K562 (cell line): ENCODE data around the gene WDR55. TPM values are rescaled to one million over a fixed set of nuclear protein-coding genes. Genes with fewer than 3 reads are reported as not detected.

Experiments used
- ATAC-seq: fragments of 200-7000 bp; cut with Tn5 transposase; 3 replicates; pipeline ENCODE4 v1.9.1; 2020; ENCODE audit warnings: moderate library complexity
- BruUV-seq: library from RNA; stranded (reverse); fragments of 400-500 nt; replicated peaks from 2 replicates; lab custom pipeline; 2021; lab: Mats Ljungman, UMichigan
- CTCF ChIA-PET: fragments of 300-600 bp; formaldehyde crosslinking; extraction: SDS; loops from one replicate; lab custom pipeline; 2021; ENCODE audit warnings: low intra/inter-chr PET ratio; lab: Yijun Ruan, JAX
- POLR2A ChIA-PET: fragments of 300-600, 350-650 bp; sonication (Branson Sonifier 250); formaldehyde crosslinking; extraction: SDS; loops from one replicate; lab custom pipeline; 2021; ENCODE audit warnings: antibody characterized with exemption, inconsistent platforms; lab: Yijun Ruan, JAX
- DNase-seq, 4 experiments: peaks; one replicate each; pipeline versions ENCODE4 v3.0.0 to v3.0.0-alpha.2; 2011 to 2018; ENCODE audit warnings: low spot score in 3 of 4, mixed read lengths in 3 of 4; ENCODE audit errors: extremely low read depth in 1 of 4
- FAIRE-seq: peaks from 2 replicates; lab custom pipeline; 2011; peaks lifted over from hg19 to GRCh38; lab: Jason Lieb, UNC
- H2AFZ ChIP-seq: 2 replicates; pipeline ENCODE4 v1.6.0; 2011; ENCODE audit warnings: low read depth, low read length, control low read depth, inconsistent platforms
- H3K27ac ChIP-seq: fragments of 200-600 bp; 3 replicates; pipeline ENCODE4 v1.8.0; 2011; ENCODE audit warnings: low read depth, mild to moderate bottlenecking, control low read depth, inconsistent platforms, low read length, moderate library complexity, mixed read lengths; ENCODE audit errors: extremely low read depth
- H3K27me3 ChIP-seq, 2 experiments: fragments of 300-600 bp in 1 of 2; 2 replicates in 1 of 2; 3 replicates in 1 of 2; pipeline versions ENCODE4 v1.6.0 to v1.8.0; 2011; ENCODE audit warnings: inconsistent platforms in 2 of 2, low read length in 2 of 2, mild to moderate bottlenecking in 1 of 2, mixed read lengths in 1 of 2, moderate library complexity in 1 of 2; ENCODE audit not compliant: control insufficient read depth in 2 of 2, insufficient read depth in 2 of 2
- H3K36me3 ChIP-seq: fragments of 300-600 bp; 3 replicates; pipeline ENCODE4 v1.8.0; 2011; ENCODE audit warnings: mild to moderate bottlenecking, low read length, inconsistent platforms; ENCODE audit not compliant: control insufficient read depth, insufficient read depth
- H3K4me1 ChIP-seq, 2 experiments: fragments of 200-600 bp in 1 of 2; replicated peaks in 1 of 2; 2 replicates in 1 of 2; 3 replicates in 1 of 2; pipeline versions ENCODE4 v1.5.1 to v1.8.0; 2011; ENCODE audit warnings: inconsistent platforms in 2 of 2, low read length in 2 of 2, mild to moderate bottlenecking in 1 of 2, mixed read lengths in 1 of 2, moderate library complexity in 1 of 2; ENCODE audit not compliant: control insufficient read depth in 2 of 2, insufficient read depth in 2 of 2
- H3K4me2 ChIP-seq: 2 replicates; pipeline ENCODE4 v1.6.1; 2011; ENCODE audit warnings: low read length, control low read depth, inconsistent platforms, mixed read lengths; ENCODE audit not compliant: insufficient read depth
- H3K4me3 ChIP-seq: fragments of 200-600 bp; sonication (generic), shearing (Covaris generic); 2 replicates; pipeline ENCODE4 v1.5.1; 2016; ENCODE audit warnings: control low read depth, inconsistent platforms
- H3K79me2 ChIP-seq: fragments of 200-600 bp; 3 replicates; pipeline ENCODE4 v1.8.0; 2011; ENCODE audit warnings: low read length, inconsistent platforms; ENCODE audit not compliant: control insufficient read depth, insufficient read depth
- H3K9ac ChIP-seq, 2 experiments: 2 replicates each; pipeline versions ENCODE4 v1.6.0 to v1.6.1; 2011; ENCODE audit warnings: low read depth in 2 of 2, low read length in 2 of 2, control low read depth in 1 of 2, inconsistent platforms in 1 of 2, mild to moderate bottlenecking in 1 of 2, mixed read lengths in 1 of 2; ENCODE audit not compliant: insufficient read depth in 1 of 2
- H3K9me1 ChIP-seq: one replicate; pipeline ENCODE4 v1.6.0; 2011; ENCODE audit warnings: inconsistent platforms, mild to moderate bottlenecking, low read length, moderate library complexity; ENCODE audit not compliant: control insufficient read depth, insufficient read depth
- H3K9me3 ChIP-seq: replicated peaks from 2 replicates; pipeline ENCODE4 v1.5.1; 2011; ENCODE audit warnings: low read depth, low read length, inconsistent platforms; ENCODE audit not compliant: control insufficient read depth, insufficient read depth
- H4K20me1 ChIP-seq: replicated peaks from 2 replicates; pipeline ENCODE4 v1.6.1; 2011; ENCODE audit warnings: low read length, inconsistent platforms, mixed read lengths; ENCODE audit not compliant: control insufficient read depth, insufficient read depth
- AFF1 ChIP-seq, 2 experiments: fragments of 450-650 bp; IDR thresholded peaks; 2 replicates each; pipeline ENCODE4 v1.6.1; 2018; ENCODE audit warnings: mild to moderate bottlenecking in 2 of 2, low read depth in 1 of 2; ENCODE audit not compliant: partially characterized antibody in 2 of 2
- ATF1 ChIP-seq, 2 experiments: fragments of 450-650 bp in 1 of 2; IDR thresholded peaks; 2 replicates each; pipeline ENCODE4 v1.6.1; 2016; ENCODE audit warnings: missing compliant biosample characterization in 1 of 2, missing genetic modification characterization in 1 of 2
- BMI1 ChIP-seq: fragments of 150-350 bp; IDR thresholded peaks from 2 replicates; pipeline ENCODE4 v1.6.1; 2014; ENCODE audit warnings: low read length
- ESRRA ChIP-seq: fragments of 450-650 bp; IDR thresholded peaks from 2 replicates; pipeline ENCODE4 v1.6.1; 2014; ENCODE audit warnings: low read depth, mild to moderate bottlenecking, moderate library complexity, borderline replicate concordance
- FOXJ2 ChIP-seq: fragments of 200-800 bp; sonication (Bioruptor generic); IDR thresholded peaks from 2 replicates; pipeline ENCODE4 v1.6.1; 2016; ENCODE audit warnings: missing genetic modification characterization, missing compliant biosample characterization
- HBP1 ChIP-seq: fragments of 450-650 bp; formaldehyde crosslinking; IDR thresholded peaks from 2 replicates; pipeline ENCODE4 v1.4.0; 2022; ENCODE audit warnings: missing genetic modification characterization
- HDAC2 ChIP-seq: fragments of 450-650 bp; IDR thresholded peaks from 2 replicates; pipeline ENCODE4 v1.6.1; 2016; ENCODE audit warnings: mild to moderate bottlenecking
- IRF1 ChIP-seq: sonication (generic); formaldehyde crosslinking; IDR thresholded peaks from 2 replicates; pipeline ENCODE4 v1.8.0; 2022; ENCODE audit warnings: missing genetic modification reagents, mild to moderate bottlenecking, borderline replicate concordance
- JUN ChIP-seq, 2 experiments: sonication (generic) in 1 of 2; formaldehyde crosslinking in 1 of 2; IDR thresholded peaks; 2 replicates each; pipeline versions ENCODE4 v1.6.1 to v1.8.0; 2012 to 2022; ENCODE audit warnings: borderline replicate concordance in 2 of 2, mild to moderate bottlenecking in 2 of 2, improper control_type of control experiment in 1 of 2, low read depth in 1 of 2, low read length in 1 of 2, missing genetic modification reagents in 1 of 2
- MAZ ChIP-seq, 2 experiments: fragments of 450-650 bp in 1 of 2; sonication (generic) in 1 of 2; formaldehyde crosslinking; IDR thresholded peaks in 1 of 2; conservative IDR thresholded peaks in 1 of 2; 2 replicates each; pipeline versions ENCODE4 v1.4.0 to v1.5.0; 2020; ENCODE audit warnings: mild to moderate bottlenecking in 1 of 2, missing genetic modification reagents in 1 of 2
- NBN ChIP-seq: fragments of 450-650 bp; IDR thresholded peaks from 2 replicates; pipeline ENCODE4 v1.6.1; 2016; ENCODE audit warnings: low read depth, mild to moderate bottlenecking
- SNAPC5 ChIP-seq: fragments of 250-450 bp; sonication (Bioruptor Pico); IDR thresholded peaks from 2 replicates; pipeline ENCODE4 v1.8.0; 2021; ENCODE audit warnings: moderate library complexity, mild to moderate bottlenecking, inconsistent platforms
- SPI1 ChIP-seq: IDR thresholded peaks from 2 replicates; pipeline ENCODE4 v1.6.1; 2011; ENCODE audit warnings: low read depth, low read length, control low read depth, borderline replicate concordance
- WGBS: fragments of 100-300 bp; shearing (Covaris generic); methylation state at CpG from one replicate; pipeline ENCODE4 v1.1.6; 2016; ENCODE audit warnings: low coverage, mixed read lengths; ENCODE audit not compliant: insufficient coverage; ENCODE audit errors: missing lambda C conversion rate; 5-methylcytosine and 5-hydroxymethylcytosine counted together
- in situ Hi-C: fragments of 300-500 bp; cut with MboI; formaldehyde crosslinking; loops from 4 replicates; pipeline ENCODE4 v1.15.0; 2018; ENCODE audit warnings: inconsistent platforms, mixed read lengths
- intact Hi-C: fragments of 100-400 bp; cut with micrococcal nuclease; formaldehyde crosslinking; loops from 2 replicates; pipeline ENCODE4 v1.14.2; 2022
- polyA plus RNA-seq, 8 experiments: library from polyadenylated mRNA; depleted of rRNA in 4 of 8; stranded (reverse) in 5 of 8; unstranded in 3 of 8; fragments of >200 nt; fragmentation: Nextera tagmentation in 2 of 8; fragmentation: Illumina TruSeq in 1 of 8; extraction: Ambion mirVana in 2 of 8; extraction: Trizol in 1 of 8; gene quantifications; 2 replicates each; pipeline versions ENCODE4 v1.2.1 to v1.2.3, GENCODE V29; 2011 to 2014; ENCODE audit warnings: inconsistent platforms in 1 of 8, missing spikeins in 1 of 8
- total RNA-seq, 7 experiments: library from RNA; depleted of rRNA in 6 of 7; stranded (reverse); fragments of >200 nt in 6 of 7; fragmentation: Illumina TruSeq in 2 of 7; extraction: Trizol in 2 of 7; gene quantifications; 2 replicates each; pipeline versions ENCODE4 v1.2.1 to v1.2.3, GENCODE V29; 2011 to 2021; ENCODE audit warnings: low replicate concordance in 1 of 7

Gene WDR55
- total and polyA plus RNA-seq, 9 of the 15 experiments (the other 6 are each of a cell fraction or from before 2014, with no cell fraction given) = 5.2 to 45.0 (median 29.3) TPM

- Histone ChIP-seq H3K4me1 (peaks cover 0 to 10% of the 10 kb centered on the region in 2 experiments; a peak in 4 of 5 replicates), H3K36me3 (peaks cover 16% of the 10 kb centered on the region), H3K4me3 (peak overlapping the region; percentile 68), H3K4me2 (peak overlapping the region; percentile 99), H3K9me3 (no peaks in the 10 kb centered on the region), H3K9me1 (no peaks in the 10 kb centered on the region), H3K9ac (peak overlapping the region; percentile 78 to 92; a peak in 3 of 4 replicates), H4K20me1 (no peaks in the 10 kb centered on the region), H3K27ac (peak overlapping the region; percentile 99), H2AFZ (peak overlapping the region; percentile 94), H3K27me3 (no peaks in the 10 kb centered on the region), H3K79me2 (no peaks in the 10 kb centered on the region)
- in situ Hi-C loops = loop anchor here (5.0 kb wide), 1 partner anchor 344 kb away; no protein-coding TSS in a partner anchor
- BruUV-seq = no TSS peak
- ChIA-PET CTCF (no interaction called here), POLR2A (interaction anchor here (0.6 to 2.6 kb wide), 26 partner anchors 8 to 381 kb away, joined by 3 to 34 read pairs (median 4); partner anchors contain the start of genes ANKHD1, EIF4EBP3, HARS1 and HARS2)
- intact Hi-C loops = loop anchor here (1.0 to 10.0 kb wide), 6 partner anchors 8 to 596 kb away; partner anchors contain the start of genes ANKHD1, PURA and TMCO6
- FAIRE-seq (peak; percentile 99), ATAC-seq (peak; percentile 92), DNase-seq (peak; percentile 82 to 96 (median 85))
- WGBS = under 1% methylated on average over 27 of the region's 27 CpGs
- TF ChIP-seq HBP1 (CRISPR knock-in tag) (no peak), NBN (peak; percentile 96; the same call in 1 of the 2 replicates), IRF1 (no peak), JUN (IDR thresholded peaks at IDR 0.05; ENCODE audit: borderline replicate concordance, low read depth, low read length) (peak; percentile 91), JUN (CRISPR knock-in tag; IDR thresholded peaks at IDR 0.05; ENCODE audit: borderline replicate concordance) (no peak), HDAC2 (peak; percentile 53; the same call in 1 of the 2 replicates), ESRRA (peak; percentile 81), ATF1 (CRISPR knock-in tag; IDR thresholded peaks at IDR 0.05) (no peak), ATF1 (tag; IDR thresholded peaks at IDR 0.05) (peak; percentile 98), FOXJ2 (no peak), AFF1 (IDR thresholded peaks at IDR 0.05; ENCODE audit: low read depth in 1 of 2, partially characterized antibody in 2 of 2) (peak; percentile 36 to 90), SPI1 (no peak), BMI1 (no peak), MAZ (CRISPR knock-in tag; conservative IDR thresholded peaks at IDR 0.05 in 1 of 2, IDR thresholded peaks at IDR 0.05 in 1 of 2) (peak; percentile 31 to 56; a peak in 1 of 4 replicates), SNAPC5 (CRISPR knock-in tag) (no peak)
Measured at GRCh38 chr5:140710899-140711552, 46.3 kb downstream of the WDR55 start.
